HG03025 (cell line): ENCODE results near the gene NBL1.
"Not testable (repeated sequence)": the region's sequence is repeated elsewhere in the genome, so short reads cannot be mapped to it uniquely, and the experiment has no call there.

ENCODE experiments used
- ATAC-seq: cut with Tn5 transposase; IDR thresholded peaks from one replicate; pipeline ENCODE4 v1.9.1; 2021; ENCODE audit warnings: mild to moderate bottlenecking, moderate library complexity; ENCODE audit not compliant: unreplicated experiment, low FRiP score

Gene NBL1

DNA sequence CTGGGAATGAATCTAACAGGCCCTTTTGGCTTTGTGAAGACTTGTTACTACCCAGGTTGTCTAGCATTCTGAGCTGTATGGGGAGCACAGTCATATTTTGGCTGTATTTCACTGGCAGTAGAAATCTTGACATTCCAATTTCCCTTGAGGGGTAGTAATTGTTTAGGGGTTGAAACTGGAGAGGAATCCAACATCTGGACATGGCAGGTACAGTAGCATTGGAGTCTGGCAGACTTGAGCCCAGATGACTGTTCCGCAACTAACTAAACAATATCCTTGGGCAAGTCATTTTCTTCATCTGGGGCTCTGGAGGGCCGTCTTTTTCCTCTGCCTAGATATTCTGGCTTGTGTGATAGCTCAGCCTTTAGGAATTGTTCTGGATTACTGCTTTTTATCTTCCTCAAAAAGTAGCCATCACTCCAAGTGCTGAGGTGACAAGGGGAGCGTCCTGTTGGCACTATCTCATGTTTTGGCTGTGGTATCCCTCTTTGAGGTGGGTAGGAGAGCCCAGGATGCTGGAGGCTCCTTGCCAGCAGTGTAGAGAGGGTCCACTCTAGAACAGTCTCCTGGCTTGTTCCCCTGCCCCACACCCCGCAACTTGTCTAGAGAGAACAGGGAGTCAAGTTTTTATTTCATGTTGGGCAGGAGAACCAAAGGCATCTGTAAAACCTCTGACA, 22.7 kb upstream of the NBL1 start:
- ATAC-seq = no peak

DNA sequence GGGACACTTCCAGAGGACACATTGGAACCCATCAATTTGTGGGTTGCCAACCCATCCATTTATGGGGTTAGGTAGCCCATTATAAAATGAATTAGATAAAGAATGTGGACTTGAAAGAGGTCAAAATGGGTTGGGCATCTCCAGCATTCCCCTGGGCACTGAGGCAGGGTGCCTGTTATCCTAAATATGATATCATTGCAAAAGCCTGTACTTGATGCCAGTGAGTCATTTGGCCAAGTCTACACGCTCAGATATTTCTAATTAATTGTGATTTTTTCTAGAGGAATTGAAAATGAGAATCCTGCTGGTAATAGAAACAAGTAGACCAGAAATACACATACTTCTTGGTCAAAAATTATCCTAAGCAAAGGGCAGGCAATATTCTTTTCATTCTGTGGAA, 21.9 kb upstream of the NBL1 start:
- no peak for ATAC-seq

DNA sequence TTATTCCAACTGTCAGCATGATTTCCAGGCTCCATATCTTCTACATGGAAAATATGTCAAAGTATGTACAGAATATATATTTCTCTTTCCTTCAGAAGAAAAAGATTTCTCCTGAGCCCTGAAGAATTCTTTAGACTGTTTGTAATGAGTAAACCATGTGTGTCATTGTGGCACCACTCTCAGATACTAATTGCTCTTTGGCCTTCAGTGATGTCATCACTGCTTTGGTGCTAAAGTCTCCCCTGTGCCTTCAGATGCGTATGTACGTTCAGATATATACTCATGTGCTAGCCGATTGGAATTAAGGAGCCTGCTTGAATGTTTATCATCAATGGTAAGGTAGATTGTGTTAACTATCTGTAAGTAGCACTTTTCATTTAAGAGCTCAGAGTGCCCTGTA, 20.6 kb upstream of the NBL1 start:
- no peak for ATAC-seq

DNA sequence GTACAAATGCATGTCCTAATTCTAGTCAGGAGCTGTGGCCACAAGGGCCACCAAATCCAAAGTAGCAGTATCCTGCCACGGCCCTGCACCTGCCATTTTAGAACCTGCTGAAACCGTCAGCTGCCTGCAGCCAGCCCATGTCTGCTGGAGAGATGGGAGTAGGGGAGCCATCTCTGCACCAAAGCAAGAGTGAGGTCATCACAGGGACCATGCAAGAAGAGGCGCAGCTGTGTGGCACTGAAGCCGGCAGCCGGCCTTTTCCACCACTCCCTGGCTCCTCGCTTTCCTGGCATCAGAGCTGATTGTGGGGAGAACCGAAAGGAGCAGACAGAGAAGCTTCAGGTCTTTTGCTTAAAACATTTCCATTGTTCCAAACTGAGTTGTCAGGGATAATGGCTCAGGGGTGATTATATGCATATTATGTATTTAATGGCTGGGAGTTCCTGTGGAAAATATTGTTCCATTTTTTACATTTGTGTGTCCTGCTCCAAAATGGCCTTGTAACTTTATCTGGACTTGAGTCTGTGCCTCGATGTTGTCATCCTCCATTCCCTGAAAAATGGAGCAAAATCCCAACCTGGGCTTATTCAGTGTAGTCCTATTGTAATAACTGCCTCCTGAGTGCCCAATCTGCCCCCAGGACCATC, 18.7 kb upstream of the NBL1 start:
- no peak for ATAC-seq

DNA sequence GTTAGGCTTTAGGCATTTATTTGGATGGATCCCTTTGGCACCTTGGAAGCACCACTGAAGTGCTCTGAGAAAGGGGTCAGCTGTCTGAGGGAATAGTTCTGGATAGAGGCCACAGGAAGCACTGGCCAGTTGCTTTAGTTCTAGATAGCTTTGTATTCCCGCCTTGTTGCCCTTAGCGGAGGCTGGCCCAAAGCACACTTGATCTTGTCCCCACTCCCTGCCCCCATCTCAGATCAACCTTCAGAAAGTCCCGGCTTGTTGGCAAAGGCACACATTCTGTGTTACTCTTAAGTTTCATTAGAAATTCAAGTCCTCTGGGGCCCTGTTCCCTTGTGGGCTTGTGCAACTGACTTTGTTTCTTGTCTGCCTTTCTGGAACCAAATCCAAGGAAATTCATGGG, 15.2 kb upstream of the NBL1 start:
- no peak for ATAC-seq

DNA sequence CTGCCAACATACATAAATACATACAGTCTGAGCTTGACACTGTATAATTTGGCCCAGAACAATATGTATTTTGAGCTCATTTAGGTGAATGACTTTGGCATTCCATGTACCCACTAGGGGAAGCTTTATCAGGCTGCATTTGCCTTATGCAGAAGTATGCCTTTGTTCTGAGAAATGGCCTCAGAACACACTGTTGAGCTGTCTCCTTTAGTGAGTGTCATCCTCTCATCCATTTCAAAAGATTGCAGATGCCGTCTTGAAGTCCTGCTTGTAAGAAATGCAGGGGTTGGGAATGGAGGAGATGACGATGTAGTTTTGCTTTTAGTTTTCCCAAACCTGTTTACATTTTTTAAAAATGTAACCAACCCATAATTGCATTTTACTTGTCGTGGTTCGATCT, 14.8 kb upstream of the NBL1 start:
- ATAC-seq = no peak

DNA sequence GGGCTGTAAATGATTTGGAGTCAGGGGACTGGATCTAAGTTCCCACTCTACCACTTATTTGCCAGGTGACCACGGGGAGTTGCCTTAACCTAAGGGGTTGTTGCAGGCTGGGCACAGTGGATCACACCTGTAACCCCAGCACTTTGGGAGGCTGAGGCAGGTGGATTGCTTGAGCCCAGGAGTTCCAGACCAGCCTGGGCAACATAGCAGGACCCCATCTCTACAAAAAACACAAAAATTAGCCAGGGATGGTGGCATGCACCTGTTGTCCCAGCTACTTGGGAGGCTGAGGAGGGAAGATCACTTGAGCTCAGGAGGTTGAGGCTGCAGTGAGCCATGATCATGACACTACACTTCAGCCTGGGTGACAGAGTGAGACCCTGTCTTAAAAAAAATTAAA, 13.9 kb upstream of the NBL1 start:
- not testable (repeated sequence) for ATAC-seq

DNA sequence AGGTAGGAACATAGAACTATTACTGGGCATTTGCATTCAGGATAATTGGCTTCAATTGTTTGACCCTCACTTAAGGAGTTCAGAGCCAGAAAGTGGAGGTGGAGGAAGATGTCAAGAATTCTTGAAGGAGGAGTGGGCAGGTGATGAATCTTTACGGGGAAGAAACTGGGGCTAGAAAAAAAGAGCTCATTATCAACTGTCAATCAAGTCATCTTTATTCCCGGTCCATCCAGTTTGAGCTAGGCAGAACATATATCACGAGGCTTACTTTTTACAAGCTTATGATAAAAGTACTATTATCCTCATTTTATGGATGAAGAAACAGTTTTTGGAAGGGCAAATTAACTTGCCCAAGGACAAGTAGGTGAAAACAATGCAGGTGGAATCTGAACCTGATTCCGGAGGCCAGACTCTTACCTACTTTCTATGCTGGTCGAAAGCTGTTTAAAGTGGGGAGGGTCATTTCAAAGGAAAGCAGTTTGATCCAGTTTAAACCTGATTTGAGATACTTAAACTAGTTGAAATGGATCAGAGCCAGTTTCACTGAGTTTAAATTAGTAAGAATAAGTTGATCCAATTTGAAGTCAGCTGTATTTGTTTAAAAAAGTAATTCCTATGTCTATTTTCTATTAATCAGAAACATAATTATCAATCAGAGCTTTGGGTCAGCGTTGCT, 13.3 kb upstream of the NBL1 start:
- no peak for ATAC-seq

DNA sequence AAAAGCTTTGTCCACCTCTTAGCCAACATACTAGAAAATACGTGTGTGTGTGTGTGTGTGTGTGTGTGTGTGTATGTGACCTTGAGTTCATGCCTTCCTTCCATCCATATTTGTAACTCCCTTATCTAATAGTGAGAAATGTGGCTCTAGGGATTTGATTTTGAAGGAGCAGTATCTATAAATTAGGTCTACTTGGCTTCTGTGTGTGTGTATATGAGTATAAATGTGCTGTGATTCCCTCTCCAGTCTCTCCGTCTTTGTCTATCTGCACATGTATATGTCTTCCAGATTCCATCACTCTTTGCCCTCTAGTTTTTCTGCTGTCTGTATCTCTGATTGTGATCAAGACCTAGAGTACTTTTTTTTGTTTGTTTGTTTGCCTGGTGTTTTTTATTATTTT, 11.9 kb upstream of the NBL1 start:
- no peak for ATAC-seq

DNA sequence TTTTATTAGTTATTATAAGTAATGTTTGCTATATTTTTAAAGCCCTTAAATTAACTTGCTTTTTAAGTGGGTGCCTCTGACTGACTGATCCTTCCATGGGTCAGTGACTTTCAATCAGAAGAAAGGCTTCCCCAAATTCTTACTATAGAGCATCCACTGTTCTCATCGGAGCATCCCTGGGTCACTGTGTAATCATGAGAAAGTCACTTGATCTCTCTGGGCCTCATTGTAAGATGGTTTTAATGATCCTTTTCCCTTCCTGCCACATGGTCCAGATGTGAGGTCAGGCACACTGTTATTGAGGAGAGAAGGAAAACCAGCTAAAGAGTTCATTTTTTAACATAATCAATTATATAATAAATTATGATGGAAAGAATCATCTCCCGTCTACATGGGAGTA, 11.0 kb upstream of the NBL1 start:
- ATAC-seq = no peak

DNA sequence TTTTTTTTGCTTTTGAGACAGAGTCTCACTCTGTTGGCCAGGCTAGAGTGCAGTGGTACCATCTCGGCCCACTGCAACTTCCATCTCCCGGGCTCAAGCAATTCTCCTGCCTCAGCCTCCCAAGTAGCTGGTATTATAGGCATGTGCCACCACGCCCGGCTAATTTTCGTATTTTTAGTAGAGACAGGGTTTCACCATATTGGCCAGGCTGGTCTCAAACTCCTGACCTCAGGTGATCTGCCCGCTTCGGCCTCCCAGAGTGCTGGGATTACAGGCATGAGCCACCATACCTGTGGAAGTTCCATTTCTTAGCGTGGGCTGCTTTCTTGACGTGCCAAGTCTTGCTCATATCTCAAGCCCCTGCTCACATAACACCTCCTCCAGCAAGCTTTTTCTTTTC, 9.0 kb upstream of the NBL1 start:
- not testable (repeated sequence) for ATAC-seq

DNA sequence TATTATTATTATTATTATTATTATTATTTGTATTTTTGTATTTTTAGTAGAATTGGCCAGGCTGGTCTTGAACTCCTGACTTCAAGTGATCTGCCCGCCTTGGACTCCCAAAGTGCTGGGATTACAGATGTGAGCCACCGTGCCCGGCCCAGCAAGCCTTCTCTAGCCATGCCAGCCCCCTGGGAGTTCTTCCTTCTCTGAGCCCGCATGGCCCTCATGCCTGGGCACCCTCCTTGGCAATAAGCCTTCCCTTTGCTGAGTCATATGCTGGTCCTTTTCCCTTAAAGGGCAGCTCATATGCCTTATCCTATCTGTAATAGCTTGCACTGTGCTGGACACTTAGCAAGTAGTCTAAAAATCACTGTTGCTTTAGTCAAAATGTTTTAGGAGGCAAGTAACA, 8.5 kb upstream of the NBL1 start:
- no peak for ATAC-seq

DNA sequence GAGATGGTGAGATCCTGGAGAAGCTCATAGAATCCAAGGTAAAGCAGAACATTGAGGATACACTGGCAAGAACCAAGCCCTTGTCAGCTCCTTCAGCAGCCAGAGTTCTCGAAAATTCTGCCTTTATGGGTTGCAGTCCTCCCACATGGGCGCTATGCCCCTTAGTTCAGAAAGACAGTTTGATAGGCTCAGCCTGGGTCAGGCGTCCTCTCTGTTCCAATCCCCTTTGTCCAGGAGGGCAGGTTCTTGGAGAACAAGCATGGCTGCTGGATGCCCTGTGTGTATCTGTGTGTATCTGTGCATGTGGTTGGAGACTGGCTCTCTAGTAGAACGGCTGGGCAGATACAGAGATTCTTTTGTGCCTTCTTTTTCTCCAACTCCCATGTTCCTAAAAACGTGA, 8.0 kb upstream of the NBL1 start:
- ATAC-seq = no peak

DNA sequence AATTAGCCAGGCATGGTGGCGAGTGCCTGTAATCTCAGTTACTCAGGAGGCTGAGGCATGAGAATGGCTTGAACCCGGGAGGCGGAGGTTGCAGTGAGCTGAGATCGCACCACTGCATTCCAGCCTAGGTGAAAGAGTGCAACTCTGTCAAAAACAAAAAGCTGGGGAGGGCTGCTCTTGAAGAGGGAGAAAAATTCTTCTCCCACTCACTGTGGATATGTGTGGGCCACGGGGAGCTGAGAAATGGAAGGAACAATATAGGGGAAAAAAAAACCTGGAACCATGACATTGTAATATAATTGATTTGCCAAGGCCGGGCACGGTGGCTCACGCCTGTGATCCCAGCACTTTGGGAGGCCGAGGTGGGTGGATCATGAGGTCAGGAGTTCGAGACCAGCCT, 7.4 kb upstream of the NBL1 start:
- not testable (repeated sequence) for ATAC-seq

DNA sequence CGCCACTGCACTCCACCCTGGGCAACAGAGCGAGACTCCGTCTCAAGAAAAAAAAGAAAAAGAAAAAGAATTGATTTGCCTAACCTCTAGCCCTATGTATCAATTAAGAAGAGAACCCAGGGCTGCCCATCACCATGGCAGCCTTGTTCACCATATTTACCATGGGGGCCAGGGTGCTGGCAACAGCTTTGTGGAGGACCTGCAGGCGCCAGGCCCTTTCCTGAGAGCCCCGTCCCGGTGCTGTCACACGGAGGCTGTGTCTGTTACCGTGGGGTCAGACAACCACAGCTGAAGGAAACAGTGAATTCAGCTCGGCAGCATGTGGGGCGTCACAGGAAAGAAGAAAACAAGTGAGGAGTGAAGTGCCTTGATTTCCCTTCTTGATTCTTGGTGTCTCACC, 6.5 kb upstream of the NBL1 start:
- no peak for ATAC-seq

DNA sequence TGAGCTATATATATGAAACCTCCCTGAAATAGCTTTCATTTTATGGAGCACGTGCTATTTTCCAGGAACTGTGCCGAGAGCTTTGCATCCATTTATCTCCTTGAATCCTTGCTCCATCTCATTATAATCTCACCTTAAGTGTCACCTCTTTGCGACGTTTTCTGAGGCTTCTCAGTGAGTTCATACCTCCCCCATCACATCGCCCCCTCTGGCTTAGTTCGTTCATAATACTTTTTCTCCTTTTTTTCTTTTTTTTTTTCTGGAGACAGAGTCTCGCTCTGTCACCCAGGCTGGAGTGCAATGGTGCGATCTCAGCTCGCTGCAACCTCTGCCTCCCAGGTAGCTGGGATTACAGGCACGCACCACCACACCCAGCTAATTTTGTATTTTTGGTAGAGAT, 4.9 kb upstream of the NBL1 start:
- ATAC-seq = not testable (repeated sequence)

DNA sequence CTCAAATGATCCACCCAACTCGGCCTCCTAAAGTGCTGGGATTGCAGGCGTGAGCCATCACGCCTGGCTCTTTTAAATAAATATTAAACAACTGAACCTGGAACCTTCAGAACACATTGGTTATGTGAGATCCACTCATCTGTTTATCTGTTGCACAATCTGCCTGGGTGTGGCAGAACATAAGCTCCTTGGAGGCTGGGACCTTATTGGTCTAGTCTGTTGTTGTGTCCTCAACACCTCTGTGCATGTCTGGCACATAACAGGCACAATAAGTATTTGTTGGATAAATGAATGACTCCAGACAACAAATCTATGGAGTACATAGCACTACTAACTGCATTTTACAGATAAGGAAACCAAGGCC, 4.1 kb upstream of the NBL1 start:
- ATAC-seq = no peak

DNA sequence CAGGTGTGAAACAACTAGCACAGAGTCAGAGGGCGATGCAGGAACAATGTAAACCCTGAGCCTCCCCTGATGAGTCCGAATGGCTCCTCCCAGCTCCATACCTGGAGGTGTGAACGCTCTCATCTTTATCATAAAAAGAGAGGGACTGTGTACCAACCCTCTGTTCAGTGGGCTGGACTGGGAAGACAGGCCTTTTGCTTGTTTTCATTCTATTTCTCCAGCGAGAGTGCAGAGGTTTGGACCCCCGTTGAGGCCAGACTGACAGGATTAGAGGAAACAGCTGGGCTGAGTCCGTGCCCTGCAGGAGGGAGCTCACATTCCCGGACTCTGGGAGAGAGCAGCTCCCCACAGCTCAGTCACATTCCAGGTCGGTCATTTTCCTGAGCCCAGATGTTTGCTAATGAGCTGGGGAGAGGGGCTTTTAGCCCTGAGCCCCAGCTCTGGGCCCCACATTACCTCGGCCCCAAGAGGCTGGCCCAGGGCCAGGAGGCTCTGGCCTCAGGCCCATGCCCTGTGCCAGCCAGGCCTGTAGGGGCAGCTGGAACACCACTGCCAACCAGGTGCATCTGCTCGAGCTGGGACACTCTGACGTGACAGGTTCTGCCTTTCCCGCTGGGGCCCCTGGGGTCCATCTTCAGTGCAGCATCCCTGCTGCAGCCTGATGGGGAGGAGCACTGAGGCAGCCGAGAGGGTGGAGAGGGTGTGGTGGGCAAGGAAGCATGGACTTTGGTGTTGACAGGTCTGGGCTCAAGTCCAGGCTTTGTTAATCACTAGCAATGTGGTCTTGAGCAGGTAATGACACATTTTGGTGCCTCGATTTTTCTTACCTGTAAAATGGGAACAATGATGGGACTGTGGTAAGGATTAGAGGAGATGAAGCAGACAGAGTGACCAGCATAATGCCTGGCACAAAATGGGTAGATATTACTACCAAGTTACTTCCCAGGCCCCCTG, 3.5 kb upstream of the NBL1 start:
- ATAC-seq = no peak

DNA sequence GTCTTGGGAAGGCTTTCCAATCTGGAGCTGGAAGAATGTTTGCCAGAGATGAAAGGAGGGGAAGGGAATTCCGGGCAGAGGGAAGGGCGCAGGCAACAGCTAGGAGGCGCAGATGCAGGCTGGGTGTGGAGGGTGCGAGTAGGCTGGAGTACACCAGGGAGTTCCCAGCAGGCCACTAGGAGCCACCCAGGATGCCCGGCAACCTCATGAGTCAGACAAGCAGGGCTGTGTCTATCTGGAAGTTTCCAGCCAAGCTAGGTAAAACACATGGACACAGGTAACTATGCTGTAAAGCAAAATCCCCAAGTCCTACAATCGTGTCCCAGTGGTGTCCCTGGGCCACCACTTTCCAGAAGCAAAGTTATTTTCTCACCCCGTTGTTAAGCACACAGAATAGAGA, 990 bp upstream of the NBL1 start:
- ATAC-seq = no peak

DNA sequence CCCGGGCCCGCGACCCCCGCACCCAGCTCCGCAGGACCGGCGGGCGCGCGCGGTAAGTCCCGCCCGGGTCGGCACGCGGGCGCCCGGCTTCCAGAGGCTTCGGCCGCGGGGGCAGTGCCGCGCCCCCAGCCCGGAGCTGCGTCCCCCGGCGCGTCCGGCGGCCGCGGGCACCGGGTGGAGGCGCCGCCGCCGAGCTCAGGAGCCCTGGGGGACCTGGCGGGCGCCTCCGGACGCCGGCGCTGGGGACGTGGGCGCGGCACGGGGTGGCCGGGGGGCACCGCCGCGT, 227 bp downstream of the NBL1 start:
- no peak for ATAC-seq

DNA sequence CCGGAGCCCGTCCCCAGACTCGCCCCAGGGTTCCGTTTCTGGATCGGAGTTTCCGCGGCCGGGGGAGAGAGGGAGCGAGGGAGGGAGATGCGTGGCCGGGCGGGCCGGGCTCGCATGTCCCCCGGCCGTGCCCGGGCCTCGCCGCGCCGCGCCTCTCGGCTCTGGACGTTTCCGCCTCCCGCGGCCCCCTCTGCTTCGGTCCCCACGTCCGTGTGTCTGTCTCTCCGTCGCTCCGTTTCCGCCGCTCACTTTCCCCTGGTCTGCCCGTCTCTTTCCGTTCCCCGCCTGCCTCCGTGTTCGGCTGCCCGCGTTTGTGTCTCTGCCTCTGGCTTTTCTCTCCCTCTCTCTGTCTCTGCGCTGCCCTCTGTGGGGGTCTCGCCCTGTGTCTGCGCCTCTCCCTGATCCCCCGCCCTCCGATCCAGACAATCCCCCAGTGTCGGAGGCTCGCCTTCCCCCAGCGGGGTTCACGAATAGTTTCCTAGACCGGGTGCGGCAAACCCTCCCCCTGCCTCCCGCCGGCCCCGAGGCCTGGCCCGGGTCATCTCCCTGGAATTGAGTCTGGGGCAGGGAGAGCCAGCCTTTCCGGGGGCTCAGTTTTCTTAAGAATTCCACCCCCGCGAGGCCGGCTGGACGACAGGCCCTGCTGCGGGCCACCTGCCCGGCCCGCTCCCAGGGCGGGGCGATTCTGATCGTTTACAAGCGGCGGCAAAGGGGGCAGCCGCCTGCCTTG, 735 bp downstream of the NBL1 start:
- ATAC-seq = no peak
